Suppressor macrophage treated with lipopolysaccharide for 1 hour (primary cell): ENCODE results near the gene OGA.

Experiments
- DNase-seq, 3 donors: peaks; one replicate each; pipeline ENCODE4 v3.0.0-alpha.2; 2020 to 2022

OGA gene

DNA sequence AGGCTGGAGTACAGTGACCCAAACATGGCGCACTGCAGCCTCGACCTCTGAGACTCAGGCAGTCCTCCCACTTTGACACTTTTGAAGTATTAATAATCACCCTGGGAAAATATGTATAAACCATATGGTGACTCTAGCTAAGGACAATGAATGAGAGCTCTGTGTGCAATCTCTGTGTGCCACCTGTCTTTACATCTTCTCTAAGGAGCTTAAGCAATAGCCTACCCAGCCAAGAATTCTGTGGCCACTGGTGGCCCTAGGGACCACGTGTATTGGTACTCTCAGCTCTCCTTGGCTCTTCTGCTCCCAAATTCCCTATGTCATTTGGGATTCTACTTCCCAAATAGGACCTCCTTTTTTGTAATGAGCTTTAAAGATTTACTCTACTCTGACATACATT, 66.0 kb downstream of the OGA start:
- no peak for DNase-seq

DNA sequence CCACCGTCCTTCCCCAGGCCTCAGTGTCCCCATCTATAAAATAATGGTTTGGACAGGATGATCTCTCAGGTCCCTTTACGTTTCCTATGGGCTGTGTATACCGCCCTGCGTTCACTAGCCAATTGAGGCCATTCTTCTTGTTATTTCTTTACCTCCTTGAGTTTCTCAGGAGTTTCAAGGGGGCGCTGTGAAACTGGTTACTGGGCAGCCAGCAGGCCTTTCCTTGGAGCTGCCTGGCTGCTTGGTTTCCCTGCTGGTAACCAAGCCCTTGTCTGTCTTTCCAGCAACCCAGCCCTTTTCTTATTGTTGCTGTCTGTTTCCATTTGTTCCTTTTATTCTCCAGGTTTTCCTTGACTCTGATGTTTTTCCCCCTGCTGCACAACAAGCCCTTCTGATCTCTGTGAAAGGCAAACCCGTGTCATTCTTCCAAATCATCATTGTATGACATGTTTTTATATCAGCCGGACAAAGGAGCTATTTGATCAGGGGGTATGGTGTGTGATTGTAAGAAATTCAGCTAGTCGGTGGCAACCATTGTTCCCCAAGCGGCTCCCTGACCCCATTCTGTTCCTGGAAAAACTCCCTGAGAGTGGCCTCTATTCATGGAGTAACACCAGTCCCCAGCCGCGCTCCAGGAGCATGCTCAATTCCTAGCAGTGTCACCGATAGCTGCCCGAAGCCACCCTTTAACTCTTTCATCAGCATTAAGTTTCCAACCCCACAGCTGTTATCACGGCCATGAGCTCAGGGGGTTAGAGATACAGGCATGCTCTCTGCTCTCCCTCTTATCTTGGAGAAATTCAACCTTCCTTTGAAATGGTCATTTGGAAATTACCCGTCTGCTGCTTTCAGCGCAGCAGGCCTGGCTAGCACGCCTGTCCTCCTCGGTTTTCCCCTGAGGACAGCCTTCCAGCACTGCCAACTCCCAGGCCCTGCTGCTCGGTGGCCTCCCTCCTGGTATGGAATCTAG, 68.9 kb downstream of the OGA start:
- no peak for DNase-seq

DNA sequence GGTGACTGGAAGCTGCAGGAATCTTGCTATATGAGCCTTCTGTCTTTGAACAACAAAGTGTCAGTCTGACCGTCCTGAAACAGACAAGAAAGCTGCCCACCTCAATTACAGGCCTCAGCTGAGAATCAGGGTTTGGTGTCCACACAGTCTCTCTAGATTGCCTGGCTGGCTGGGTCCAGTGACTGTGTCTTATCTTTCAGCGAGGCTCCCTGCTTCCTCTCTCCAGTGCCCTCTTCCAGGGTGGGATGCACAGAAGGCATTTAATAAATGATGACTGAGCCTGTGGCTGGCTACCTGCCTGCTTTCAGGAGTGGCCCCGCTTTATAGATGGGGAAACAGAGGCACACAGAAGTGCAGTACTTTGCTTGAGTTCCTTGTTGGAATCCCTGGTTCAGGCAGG, 69.7 kb downstream of the OGA start:
- DNase-seq, result no peak

DNA sequence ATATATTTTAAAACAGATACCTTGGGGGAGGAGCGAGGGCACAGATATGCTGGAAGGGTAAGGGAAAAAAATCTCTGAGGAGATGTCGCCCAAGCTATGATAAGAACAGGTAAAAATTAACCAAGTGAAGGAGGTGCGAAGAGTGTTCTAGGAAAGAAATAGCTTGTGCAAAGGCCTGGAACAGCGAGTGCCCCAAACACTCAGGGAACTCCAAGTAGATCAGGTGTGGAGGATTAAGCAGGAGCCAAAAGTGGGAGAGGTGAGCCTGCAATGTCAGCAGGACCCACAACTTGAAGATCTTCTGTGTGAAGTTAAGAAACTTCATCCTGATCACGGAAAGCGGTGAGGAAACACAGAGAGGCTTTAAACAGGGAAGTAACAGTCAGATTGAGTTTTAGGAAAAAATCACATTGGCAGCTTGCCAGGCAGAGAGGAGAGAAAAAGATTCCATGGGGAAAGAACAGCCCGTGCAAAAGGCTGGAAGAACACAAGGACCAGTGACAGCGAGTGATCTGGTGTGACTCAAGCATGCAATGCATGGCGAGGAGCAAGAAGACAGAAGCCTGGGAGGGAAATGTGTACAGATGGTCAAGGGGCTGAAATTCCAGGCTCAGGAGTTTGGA, 73.1 kb downstream of the OGA start:
- peak; percentile 18 to 22 (median 19) for DNase-seq

DNA sequence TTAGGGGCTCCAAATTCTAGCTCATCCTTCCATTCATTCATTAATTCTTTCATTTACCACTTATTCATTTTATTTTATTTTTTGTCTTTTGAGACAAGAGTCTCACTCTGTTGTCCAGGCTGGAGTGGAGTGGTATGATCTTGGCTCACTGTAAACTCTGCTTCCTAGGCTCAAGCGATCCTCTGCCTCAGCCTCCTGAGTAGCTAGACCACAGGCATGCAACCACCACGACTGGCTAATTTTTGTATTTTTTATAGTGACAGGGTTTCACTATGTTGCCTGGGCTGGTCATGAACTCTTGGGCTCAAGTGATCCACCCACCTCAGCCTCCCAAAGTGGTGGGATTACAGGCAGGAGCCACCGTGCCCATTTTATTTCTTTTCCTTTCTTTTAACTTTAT, 74.0 kb downstream of the OGA start:
- no peak for DNase-seq

DNA sequence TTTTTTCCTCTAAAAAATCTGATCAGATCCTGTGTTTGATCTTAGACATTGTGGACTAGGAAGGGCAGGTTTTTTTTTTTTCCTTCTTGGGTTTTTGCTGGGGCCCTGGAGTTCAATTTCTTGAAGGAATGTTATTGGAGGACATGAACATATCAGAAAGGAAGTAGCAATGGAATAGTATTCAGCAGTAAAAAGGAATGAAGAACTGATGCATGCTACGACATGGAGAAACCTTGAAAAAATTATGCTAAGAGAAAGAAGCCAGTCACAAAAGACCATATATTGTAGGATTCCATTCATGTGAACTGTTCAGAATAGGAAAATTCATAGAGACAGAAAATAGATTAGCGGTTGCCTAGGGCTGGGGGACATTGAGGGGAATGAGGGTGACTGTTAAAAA, 76.3 kb downstream of the OGA start:
- DNase-seq, result no peak

DNA sequence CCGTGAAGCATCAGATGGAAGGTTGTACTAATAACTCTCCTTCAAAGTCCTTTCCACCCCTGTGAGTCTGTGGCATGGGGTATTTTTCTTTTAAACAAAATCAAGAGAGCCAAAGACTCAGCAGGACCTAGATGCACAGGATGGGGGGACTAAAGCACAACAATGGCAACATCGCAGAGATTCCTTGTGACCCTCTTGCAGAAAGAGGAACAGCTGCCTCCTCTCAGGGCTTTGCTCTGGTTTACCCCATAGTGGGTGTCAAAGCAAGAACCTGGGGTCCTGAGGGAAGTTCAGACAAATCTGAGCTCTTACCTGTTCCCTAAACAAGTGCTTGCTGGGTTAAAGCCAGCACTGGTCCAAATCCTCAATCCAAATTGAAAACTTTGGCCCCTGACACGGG, 81.6 kb downstream of the OGA start:
- DNase-seq, result no peak
